HEK293 (cell line): ENCODE measurements around the gene NAPSA.
A peak's percentile ranks its signal among the peaks of the same experiment; 100 is the strongest.

Source experiments
- BCL6B ChIP-seq: fragments of 450-650 bp; formaldehyde crosslinking; IDR thresholded peaks from 2 replicates; pipeline ENCODE4 v1.5.1; 2017; ENCODE audit warnings: missing biosample characterization, missing genetic modification characterization
- GLI4 ChIP-seq: fragments of 450-650 bp; formaldehyde crosslinking; IDR thresholded peaks from 2 replicates; pipeline ENCODE4 v1.5.1; 2016; ENCODE audit warnings: missing biosample characterization, missing genetic modification characterization
- KLF1 ChIP-seq: fragments of 450-650 bp; formaldehyde crosslinking; IDR thresholded peaks from 2 replicates; pipeline ENCODE4 v1.5.1; 2016; ENCODE audit warnings: missing biosample characterization, missing genetic modification characterization
- KLF17 ChIP-seq: fragments of 450-650 bp; formaldehyde crosslinking; IDR thresholded peaks from 2 replicates; pipeline ENCODE4 v1.5.1; 2016; ENCODE audit warnings: missing biosample characterization, missing genetic modification characterization
- PRDM10 ChIP-seq: fragments of 450-650 bp; formaldehyde crosslinking; IDR thresholded peaks from 2 replicates; pipeline ENCODE4 v1.5.1; 2016; ENCODE audit warnings: missing biosample characterization, missing genetic modification characterization
- REST ChIP-seq: fragments of 450-650 bp; formaldehyde crosslinking; IDR thresholded peaks from 2 replicates; pipeline ENCODE4 v1.5.1; 2016; ENCODE audit warnings: missing biosample characterization, missing genetic modification characterization
- YY2 ChIP-seq: fragments of 450-650 bp; formaldehyde crosslinking; IDR thresholded peaks from 2 replicates; pipeline ENCODE4 v1.5.1; 2016; ENCODE audit warnings: missing biosample characterization, missing genetic modification characterization
- ZBTB1 ChIP-seq: fragments of 450-650 bp; formaldehyde crosslinking; IDR thresholded peaks from 2 replicates; pipeline ENCODE4 v1.5.1; 2016; ENCODE audit warnings: missing biosample characterization, missing genetic modification characterization
- ZBTB10 ChIP-seq: fragments of 450-650 bp; formaldehyde crosslinking; IDR thresholded peaks from 2 replicates; pipeline ENCODE4 v1.5.1; 2016; ENCODE audit warnings: missing biosample characterization, missing genetic modification characterization
- ZBTB20 ChIP-seq: fragments of 450-650 bp; formaldehyde crosslinking; IDR thresholded peaks from 2 replicates; pipeline ENCODE4 v1.5.1; 2016; ENCODE audit warnings: missing biosample characterization, missing genetic modification characterization
- ZBTB8A ChIP-seq: fragments of 450-650 bp; formaldehyde crosslinking; IDR thresholded peaks from 2 replicates; pipeline ENCODE4 v1.5.1; 2016; ENCODE audit warnings: missing biosample characterization, missing genetic modification characterization
- ZEB2 ChIP-seq: fragments of 450-650 bp; formaldehyde crosslinking; IDR thresholded peaks from 2 replicates; pipeline ENCODE4 v1.5.1; 2016; ENCODE audit warnings: missing biosample characterization, missing genetic modification characterization
- ZNF10 ChIP-seq: fragments of 450-650 bp; formaldehyde crosslinking; IDR thresholded peaks from 2 replicates; pipeline ENCODE4 v1.5.1; 2017; ENCODE audit warnings: missing biosample characterization, missing genetic modification characterization
- ZNF16 ChIP-seq: fragments of 450-650 bp; formaldehyde crosslinking; IDR thresholded peaks from 2 replicates; pipeline ENCODE4 v1.5.1; 2016; ENCODE audit warnings: low read depth, missing biosample characterization, missing genetic modification characterization
- ZNF174 ChIP-seq: fragments of 450-650 bp; formaldehyde crosslinking; IDR thresholded peaks from 2 replicates; pipeline ENCODE4 v1.5.0; 2017; ENCODE audit warnings: missing biosample characterization, mild to moderate bottlenecking, missing genetic modification characterization
- ZNF2 ChIP-seq: fragments of 450-650 bp; formaldehyde crosslinking; IDR thresholded peaks from 2 replicates; pipeline ENCODE4 v1.5.1; 2016; ENCODE audit warnings: missing biosample characterization, missing genetic modification characterization
- ZNF239 ChIP-seq: fragments of 450-650 bp; formaldehyde crosslinking; IDR thresholded peaks from 2 replicates; pipeline ENCODE4 v1.5.1; 2016; ENCODE audit warnings: missing biosample characterization, missing genetic modification characterization
- ZNF341 ChIP-seq: fragments of 450-650 bp; formaldehyde crosslinking; IDR thresholded peaks from 2 replicates; pipeline ENCODE4; 2016; ENCODE audit warnings: low read depth, missing biosample characterization, missing genetic modification characterization
- ZNF398 ChIP-seq: fragments of 450-650 bp; formaldehyde crosslinking; IDR thresholded peaks from 2 replicates; pipeline ENCODE4 v1.5.1; 2017; ENCODE audit warnings: missing biosample characterization, missing genetic modification characterization
- ZNF585B ChIP-seq: fragments of 450-650 bp; formaldehyde crosslinking; IDR thresholded peaks from 2 replicates; pipeline ENCODE4 v1.5.1; 2016; ENCODE audit warnings: missing biosample characterization, missing genetic modification characterization
- ZNF621 ChIP-seq: fragments of 450-650 bp; formaldehyde crosslinking; IDR thresholded peaks from 2 replicates; pipeline ENCODE4 v1.5.1; 2017; ENCODE audit warnings: missing biosample characterization, missing genetic modification characterization
- ZNF624 ChIP-seq: fragments of 450-650 bp; formaldehyde crosslinking; IDR thresholded peaks from 2 replicates; pipeline ENCODE4 v1.5.1; 2017; ENCODE audit warnings: missing biosample characterization, missing genetic modification characterization
- ZNF670 ChIP-seq: fragments of 450-650 bp; formaldehyde crosslinking; IDR thresholded peaks from 2 replicates; pipeline ENCODE4 v1.5.1; 2016; ENCODE audit warnings: missing biosample characterization, missing genetic modification characterization, low read depth
- ZNF707 ChIP-seq: fragments of 450-650 bp; formaldehyde crosslinking; IDR thresholded peaks from 2 replicates; pipeline ENCODE4 v1.5.1; 2016; ENCODE audit warnings: missing biosample characterization, missing genetic modification characterization
- ZNF76 ChIP-seq: fragments of 450-650 bp; formaldehyde crosslinking; IDR thresholded peaks from 2 replicates; pipeline ENCODE4; 2016; ENCODE audit warnings: low read depth, missing biosample characterization, missing genetic modification characterization, borderline replicate concordance

Gene NAPSA

GRCh38 chr19:50383852-50384684 lies 18.6 kb upstream of the NAPSA start, which contains the start of gene POLD1 (continued):
- peak; percentile 45; the same call in 1 of the 2 replicates for TF ChIP-seq ZNF398 (tag by site-specific recombination)
- TF ChIP-seq YY2 (tag by site-specific recombination): peak; percentile 50; the same call in 1 of the 2 replicates
- TF ChIP-seq ZNF2 (tag by site-specific recombination): peak; percentile 64; the same call in 1 of the 2 replicates
- TF ChIP-seq ZNF707 (tag by site-specific recombination): no peak
- TF ChIP-seq ZNF624 (tag by site-specific recombination): no peak
- TF ChIP-seq ZNF341 (tag by site-specific recombination): peak; percentile 95
- TF ChIP-seq REST (tag by site-specific recombination): peak; percentile 21; the same call in 1 of the 2 replicates
- peak; percentile 82 for TF ChIP-seq KLF1 (tag by site-specific recombination)
- no peak for TF ChIP-seq ZNF585B
- peak; percentile 60; the same call in 1 of the 2 replicates for TF ChIP-seq ZBTB20 (tag by site-specific recombination)
- no peak for TF ChIP-seq BCL6B (tag by site-specific recombination)
- TF ChIP-seq ZNF621 (tag by site-specific recombination): no peak
- TF ChIP-seq ZBTB8A (tag by site-specific recombination): peak; percentile 79
- 0 out of 2 replicates have a peak, but pooled peaks have one; percentile 18 for TF ChIP-seq ZNF16 (tag by site-specific recombination)
- no peak for TF ChIP-seq ZNF174 (tag by site-specific recombination)
- TF ChIP-seq GLI4 (tag by site-specific recombination): peak; percentile 94
- peak; percentile 50; the same call in 1 of the 2 replicates for TF ChIP-seq ZNF76 (tag by site-specific recombination)
- TF ChIP-seq KLF17: peak; percentile 76; the same call in 1 of the 2 replicates
- TF ChIP-seq PRDM10 (tag by site-specific recombination): peak; percentile 86
- TF ChIP-seq ZBTB10 (tag by site-specific recombination): peak; percentile 74
- no peak for TF ChIP-seq ZNF670 (tag by site-specific recombination)
- no peak for TF ChIP-seq ZNF239 (tag by site-specific recombination)
- peak; percentile 61; the same call in 1 of the 2 replicates for TF ChIP-seq ZEB2
- no peak for TF ChIP-seq ZNF10
- 0 out of 2 replicates have a peak, but pooled peaks have one; percentile 42 for TF ChIP-seq ZBTB1 (tag by site-specific recombination)
